GM19372 (cell line): ENCODE measurements around the gene GGT1.
"Not testable (repeated sequence)": the region's sequence is repeated elsewhere in the genome, so short reads cannot be mapped to it uniquely, and the experiment has no call there.

ENCODE experiments used
- ATAC-seq: cut with Tn5 transposase; IDR thresholded peaks from one replicate; pipeline ENCODE4 v1.9.1; 2021; ENCODE audit warnings: mild to moderate bottlenecking, low read depth, moderate library complexity; ENCODE audit not compliant: unreplicated experiment

Gene GGT1

GRCh38 chr22:24583221-24584165, 19.5 kb upstream of the GGT1 start:
- ATAC-seq, result no peak

GRCh38 chr22:24584166-24584790, 18.7 kb upstream of the GGT1 start:
- no peak for ATAC-seq

GRCh38 chr22:24584871-24585411, 18.1 kb upstream of the GGT1 start:
- no peak for ATAC-seq

- ATAC-seq, result no peak
These were observed 17.5 kb upstream of the GGT1 start for GRCh38 chr22:24585461-24585860.

GRCh38 chr22:24585927-24586546, 17.0 kb upstream of the GGT1 start:
- ATAC-seq, result no peak

GRCh38 chr22:24587251-24587650, 15.7 kb upstream of the GGT1 start:
- no peak for ATAC-seq

- ATAC-seq, result no peak
These were observed 15.0 kb upstream of the GGT1 start for GRCh38 chr22:24587948-24588347.

- ATAC-seq, result no peak
These were observed 14.6 kb upstream of the GGT1 start for GRCh38 chr22:24588381-24588756.

GRCh38 chr22:24588757-24589481, 14.1 kb upstream of the GGT1 start:
- no peak for ATAC-seq

- ATAC-seq, result no peak
These were observed 13.4 kb upstream of the GGT1 start for GRCh38 chr22:24589518-24590030.

- ATAC-seq, result no peak
These were observed 12.3 kb upstream of the GGT1 start for GRCh38 chr22:24590596-24591173.

GRCh38 chr22:24591286-24591830, 11.6 kb upstream of the GGT1 start:
- no peak for ATAC-seq

GRCh38 chr22:24592058-24592850, 10.7 kb upstream of the GGT1 start:
- peak; percentile 16 for ATAC-seq

GRCh38 chr22:24592851-24593558, 10.0 kb upstream of the GGT1 start, which contains the start of gene LRRC75B:
Gene LRRC75B, minus strand, starts transcription at chr22:24593073. Its CDS starts 34 bp downstream, at chr22:24593039.
- peak; percentile 90 for ATAC-seq

GRCh38 chr22:24593559-24593835, 9.5 kb upstream of the GGT1 start:
- not testable (repeated sequence) for ATAC-seq

- ATAC-seq, result no peak
These were observed 9.0 kb upstream of the GGT1 start for GRCh38 chr22:24593836-24594568.

GRCh38 chr22:24594569-24595120, 8.3 kb upstream of the GGT1 start:
- no peak for ATAC-seq
